GM18517 (cell line): ENCODE results near the gene UMAD1.

Source experiments
- ATAC-seq: cut with Tn5 transposase; IDR thresholded peaks from one replicate; pipeline ENCODE4 v1.9.1; 2021; ENCODE audit warnings: mild to moderate bottlenecking, moderate library complexity; ENCODE audit not compliant: unreplicated experiment

The UMAD1 gene

GRCh38 chr7:7687800-7688199 is 47.2 kb downstream of the UMAD1 start:
- no peak for ATAC-seq

GRCh38 chr7:7688310-7688709 is 47.8 kb downstream of the UMAD1 start:
- ATAC-seq: no peak

- no peak for ATAC-seq
Measured at GRCh38 chr7:7688956-7689355, 48.4 kb downstream of the UMAD1 start.

- ATAC-seq: no peak
Measured at GRCh38 chr7:7693881-7694280, 53.3 kb downstream of the UMAD1 start.

- no peak for ATAC-seq
Measured at GRCh38 chr7:7694542-7694941, 54.0 kb downstream of the UMAD1 start.

GRCh38 chr7:7695111-7695817 is 54.7 kb downstream of the UMAD1 start:
- ATAC-seq: no peak

- ATAC-seq: no peak
Measured at GRCh38 chr7:7696458-7697119, 56.0 kb downstream of the UMAD1 start.

GRCh38 chr7:7698930-7699329 is 58.4 kb downstream of the UMAD1 start:
- no peak for ATAC-seq

GRCh38 chr7:7699380-7699779 is 58.8 kb downstream of the UMAD1 start:
- ATAC-seq: no peak

- ATAC-seq: no peak
Measured at GRCh38 chr7:7699970-7700369, 59.4 kb downstream of the UMAD1 start.

- ATAC-seq: no peak
Measured at GRCh38 chr7:7701527-7701926, 61.0 kb downstream of the UMAD1 start.

GRCh38 chr7:7702826-7703225 is 62.3 kb downstream of the UMAD1 start:
- no peak for ATAC-seq

GRCh38 chr7:7703427-7703826 is 62.9 kb downstream of the UMAD1 start:
- ATAC-seq: no peak

- no peak for ATAC-seq
Measured at GRCh38 chr7:7704867-7705266, 64.3 kb downstream of the UMAD1 start.

- no peak for ATAC-seq
Measured at GRCh38 chr7:7705318-7705717, 64.8 kb downstream of the UMAD1 start.

- peak; percentile 80 for ATAC-seq
Measured at GRCh38 chr7:7706101-7706511, 65.6 kb downstream of the UMAD1 start.

GRCh38 chr7:7706556-7707172 is 66.1 kb downstream of the UMAD1 start:
- peak; percentile 29 for ATAC-seq

- ATAC-seq: no peak
Measured at GRCh38 chr7:7707246-7707645, 66.7 kb downstream of the UMAD1 start.

- no peak for ATAC-seq
Measured at GRCh38 chr7:7707806-7708205, 67.3 kb downstream of the UMAD1 start.

- no peak for ATAC-seq
Measured at GRCh38 chr7:7709291-7709690, 68.7 kb downstream of the UMAD1 start.

- ATAC-seq: no peak
Measured at GRCh38 chr7:7710469-7710868, 69.9 kb downstream of the UMAD1 start.

GRCh38 chr7:7713730-7714129 is 73.2 kb downstream of the UMAD1 start:
- no peak for ATAC-seq
